Activated CD4-positive, CD25-positive, alpha-beta regulatory T cell treated with anti-CD3 and anti-CD28 coated beads, Interleukin-2, amount 50 U/mL, for 24 hours (primary cell): ENCODE results near the gene RAB13.
"Not testable (repeated sequence)": the region's sequence is repeated elsewhere in the genome, so short reads cannot be mapped to it uniquely, and the experiment has no call there.

Experiments used
- ATAC-seq, 2 donors: fragments of 150-1000 bp; cut with Tn5 transposase; one replicate each; pipeline ENCODE4 v1.10.0; 2021; ENCODE audit warnings: mild to moderate bottlenecking in 1 of 2, moderate library complexity in 1 of 2

Gene RAB13

DNA sequence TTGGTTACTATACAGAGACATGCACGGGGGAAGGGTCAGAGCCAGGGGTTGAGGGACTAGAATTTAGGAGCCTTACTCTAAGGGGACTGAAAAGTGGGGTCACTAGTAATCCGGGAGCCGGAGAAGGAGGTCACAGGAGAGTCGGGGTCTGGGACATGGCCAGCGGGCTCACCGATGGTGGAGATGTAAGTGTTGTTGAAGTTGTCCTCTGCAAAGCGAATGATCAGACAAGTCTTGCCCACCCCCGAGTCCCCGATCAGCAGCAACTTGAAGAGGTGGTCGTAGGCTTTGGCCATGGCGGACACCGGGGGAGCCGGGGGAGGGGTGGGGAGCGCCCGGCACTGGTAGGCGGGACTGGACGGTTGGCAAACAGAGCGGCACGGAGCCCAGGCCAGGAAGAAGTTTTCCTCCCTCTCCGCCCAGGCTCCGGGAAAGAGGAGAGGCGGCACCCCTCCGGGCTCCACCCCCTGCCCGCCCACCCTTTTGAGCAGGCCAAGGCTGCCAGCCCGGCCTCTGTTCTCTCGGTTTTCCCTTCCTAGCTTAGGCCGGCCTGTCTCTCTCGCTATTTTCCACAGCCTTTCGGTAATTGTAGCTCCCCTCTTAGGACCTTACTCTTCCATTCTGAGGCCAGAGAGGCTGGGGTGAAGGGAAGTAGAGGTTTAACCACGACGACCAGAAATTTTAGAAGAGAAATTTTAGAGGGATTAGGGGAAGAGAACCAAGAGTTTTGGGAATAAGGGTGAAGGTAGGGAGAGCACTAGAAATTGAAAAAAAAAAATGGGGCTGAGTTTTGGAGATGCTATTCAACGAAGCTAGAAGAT, at the start of gene RAB13:
RAB13 (minus strand) TSS at position 399 of the 821 bp plus-strand sequence; CDS start at position 296, 103 bp downstream.
- ATAC-seq: no peak

GRCh38 chr1:154033697-154034096, 47.6 kb upstream of the RAB13 start:
- not testable (repeated sequence) for ATAC-seq

DNA sequence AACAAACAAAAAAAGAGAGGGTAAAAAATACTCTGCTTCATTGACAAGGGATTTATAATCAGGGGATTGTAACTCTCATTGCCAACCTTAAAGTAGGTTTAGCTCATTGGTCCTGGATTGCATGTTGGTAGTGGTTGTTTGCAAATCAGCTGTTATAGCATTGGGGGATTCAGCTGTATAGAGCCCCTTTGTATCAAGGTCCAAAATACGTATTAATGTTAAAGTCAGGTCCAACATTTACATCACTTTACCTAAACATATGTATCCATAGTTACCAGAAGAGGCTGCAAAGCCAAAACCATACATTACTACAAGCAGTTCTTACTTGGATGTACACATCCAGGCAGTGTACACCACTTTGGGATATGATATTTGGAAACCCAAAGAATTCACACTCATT, 33.8 kb upstream of the RAB13 start:
- ATAC-seq: no peak

DNA sequence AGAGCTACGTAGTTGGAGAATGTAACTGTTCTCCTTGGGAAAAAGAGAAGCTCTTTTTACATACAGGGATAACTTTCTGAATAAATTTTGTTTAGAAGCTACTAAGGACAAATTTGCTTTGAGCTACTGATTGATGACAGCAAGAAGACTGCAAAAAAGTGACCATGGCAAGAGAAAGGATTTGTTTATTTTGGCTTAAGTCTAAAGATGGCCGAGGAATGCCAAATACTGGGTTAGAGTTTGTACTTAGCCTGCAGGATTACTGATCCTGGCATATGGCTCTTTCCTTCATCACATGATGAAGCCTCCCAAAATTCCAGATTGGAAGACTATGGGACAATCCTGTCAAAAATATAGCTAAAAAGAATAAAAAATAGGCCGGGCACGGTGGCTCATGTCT, 33.1 kb upstream of the RAB13 start:
- no peak for ATAC-seq

DNA sequence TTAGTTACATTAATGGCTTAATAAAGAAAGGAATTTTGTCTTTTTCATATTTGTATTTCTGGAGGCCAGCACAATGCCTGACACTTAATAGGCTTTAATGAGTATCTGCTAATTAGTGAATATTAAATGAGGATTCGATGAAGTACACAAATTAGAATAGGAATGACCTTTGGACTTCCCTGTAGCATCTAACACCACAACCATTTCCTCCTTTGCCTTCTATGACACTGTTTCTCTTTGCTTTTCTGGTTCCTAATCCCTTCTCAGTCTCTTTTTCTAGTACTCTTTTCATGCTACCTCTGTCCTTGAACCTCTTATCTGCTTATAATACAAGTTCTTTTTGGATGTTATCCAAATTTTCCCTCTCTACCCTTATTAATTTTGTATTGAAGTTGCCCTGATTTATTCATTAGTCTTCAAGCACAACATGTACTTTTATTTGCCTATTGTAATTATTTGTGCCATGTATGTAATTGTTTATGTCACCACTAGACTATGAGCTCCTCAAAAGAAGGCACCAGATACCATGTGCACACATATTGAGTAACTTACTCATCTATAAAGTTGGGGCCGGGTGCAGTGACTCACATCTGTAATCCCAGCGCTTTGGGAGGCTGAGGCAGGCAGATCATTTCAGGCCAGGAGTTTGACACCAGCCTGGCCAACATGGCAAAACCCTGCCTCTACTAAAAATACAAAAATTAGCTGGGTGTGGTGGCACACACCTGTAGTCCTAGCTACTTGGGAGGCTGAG, 28.2 kb upstream of the RAB13 start:
- peak in 1 of 2 donors; percentile 45 for ATAC-seq

DNA sequence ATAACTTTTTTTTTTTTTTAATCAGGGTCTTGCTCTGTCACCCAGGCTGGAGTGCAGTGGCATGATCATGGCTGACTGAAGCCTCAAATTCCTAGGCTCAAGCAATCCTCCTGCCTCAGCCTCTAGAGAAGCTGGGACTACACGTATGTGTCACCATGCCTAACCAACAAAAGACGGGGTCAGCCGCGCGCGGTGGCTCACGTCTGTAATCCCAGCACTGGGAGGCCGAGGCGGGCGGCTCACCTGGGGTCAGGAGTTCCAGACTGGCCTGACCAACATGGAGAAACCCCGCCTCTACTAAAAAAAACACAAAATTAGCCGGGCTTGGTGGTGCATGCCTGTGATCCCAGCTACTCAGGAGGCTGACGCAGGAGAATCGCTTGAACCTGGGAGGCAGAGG, 26.4 kb upstream of the RAB13 start:
- not testable (repeated sequence) for ATAC-seq

GRCh38 chr1:154012129-154012528, 26.0 kb upstream of the RAB13 start:
- ATAC-seq: no peak

GRCh38 chr1:154006136-154006535, 20.0 kb upstream of the RAB13 start:
- no peak for ATAC-seq

DNA sequence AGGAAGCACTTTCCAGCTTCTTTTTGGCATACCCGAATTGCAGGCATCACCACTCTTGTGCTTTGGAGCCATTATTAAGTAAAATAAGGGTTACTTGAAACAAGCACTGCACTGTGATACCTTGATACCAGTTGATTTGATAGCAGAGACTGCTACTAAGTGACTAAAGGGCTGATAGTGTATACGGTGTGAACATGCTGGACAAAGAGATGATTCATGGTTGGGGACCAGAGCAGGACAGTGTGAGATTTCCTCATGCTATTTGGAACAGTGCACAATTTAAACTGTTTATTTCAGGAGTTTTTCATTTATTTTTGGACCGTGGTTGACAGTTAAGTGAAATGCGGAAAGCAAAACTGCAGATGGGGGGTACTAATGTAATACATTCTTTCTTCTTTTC, 14.3 kb upstream of the RAB13 start:
- no peak for ATAC-seq

DNA sequence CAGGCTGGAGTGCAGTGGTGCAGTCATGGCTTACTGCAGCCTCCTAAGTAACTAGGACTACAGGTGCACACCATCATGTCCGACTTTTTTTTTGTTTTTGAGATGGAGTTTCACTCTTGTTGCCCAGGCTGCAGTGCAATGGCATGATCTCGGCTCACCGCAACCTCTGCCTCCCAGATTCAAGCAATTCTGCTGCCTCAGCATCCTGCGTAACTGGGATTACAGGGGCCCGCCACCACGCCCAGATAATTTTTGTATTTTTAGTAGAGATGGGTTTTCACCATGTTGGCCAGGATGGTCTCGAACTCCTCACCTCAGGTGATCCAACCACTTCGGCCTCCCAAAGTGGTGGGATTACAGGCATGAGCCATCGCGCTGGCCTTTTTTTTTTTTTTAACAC, 10.7 kb upstream of the RAB13 start:
- not testable (repeated sequence) for ATAC-seq

DNA sequence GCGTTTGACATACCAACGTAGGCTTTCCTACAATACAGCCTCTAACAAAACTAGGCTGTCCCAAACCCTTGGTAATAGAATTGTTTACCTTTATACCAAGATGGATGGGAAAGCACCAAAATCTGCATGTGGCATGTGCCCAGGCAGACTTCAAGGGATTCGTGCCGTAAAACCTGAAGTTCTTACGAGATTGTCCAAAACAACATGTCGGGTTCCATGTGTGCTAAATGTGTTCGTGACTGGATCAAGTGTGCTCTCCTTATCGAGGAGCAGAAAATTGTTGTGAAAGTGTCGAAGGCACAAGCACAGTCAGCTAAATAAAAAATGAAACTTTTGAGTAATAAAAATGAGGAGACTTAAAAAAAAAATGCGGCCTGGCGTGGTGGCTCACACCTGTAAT, 9.5 kb upstream of the RAB13 start:
- no peak for ATAC-seq

GRCh38 chr1:153995202-153995601, 9.1 kb upstream of the RAB13 start:
- ATAC-seq: no peak

GRCh38 chr1:153991806-153992205, 5.7 kb upstream of the RAB13 start:
- ATAC-seq: no peak

GRCh38 chr1:153991151-153991630, 5.1 kb upstream of the RAB13 start:
- no peak for ATAC-seq

GRCh38 chr1:153990468-153991150, 4.5 kb upstream of the RAB13 start, which contains the start of gene RPS27:
Gene RPS27 (plus strand): TSS chr1:153990762. CDS start chr1:153990797, 35 bp downstream.
- ATAC-seq: peak; percentile 90 to 92

GRCh38 chr1:153987621-153988020, 1.5 kb upstream of the RAB13 start:
- ATAC-seq: no peak

DNA sequence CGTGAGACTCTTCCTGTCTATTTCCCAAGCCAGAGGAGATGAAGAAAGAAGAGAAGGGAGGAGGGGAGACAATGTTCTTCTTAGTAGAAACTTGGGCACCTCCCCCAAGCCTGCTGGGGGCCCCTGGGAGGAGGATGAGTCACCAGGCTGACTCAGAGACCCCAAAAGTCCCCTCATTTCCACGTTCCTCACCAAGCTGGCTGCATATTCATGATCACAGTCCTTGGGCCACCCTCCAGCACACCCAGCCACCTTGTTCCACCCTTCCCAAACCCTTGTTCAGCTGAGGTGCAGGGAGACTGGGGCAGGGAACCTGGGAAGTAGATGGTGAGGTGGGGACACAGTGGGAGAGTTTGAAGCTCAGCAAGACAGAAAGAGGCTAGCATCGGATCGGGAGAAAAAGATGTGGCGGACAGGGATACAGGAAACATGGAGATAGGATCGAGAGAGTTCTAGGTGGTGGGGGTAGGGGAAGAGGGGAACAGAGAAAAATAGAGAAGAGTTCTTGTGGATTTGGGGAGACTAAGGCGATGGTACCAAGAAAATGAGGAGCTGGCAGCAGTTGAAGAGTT, 712 bp downstream of the RAB13 start:
- ATAC-seq: peak; percentile 67 to 75

DNA sequence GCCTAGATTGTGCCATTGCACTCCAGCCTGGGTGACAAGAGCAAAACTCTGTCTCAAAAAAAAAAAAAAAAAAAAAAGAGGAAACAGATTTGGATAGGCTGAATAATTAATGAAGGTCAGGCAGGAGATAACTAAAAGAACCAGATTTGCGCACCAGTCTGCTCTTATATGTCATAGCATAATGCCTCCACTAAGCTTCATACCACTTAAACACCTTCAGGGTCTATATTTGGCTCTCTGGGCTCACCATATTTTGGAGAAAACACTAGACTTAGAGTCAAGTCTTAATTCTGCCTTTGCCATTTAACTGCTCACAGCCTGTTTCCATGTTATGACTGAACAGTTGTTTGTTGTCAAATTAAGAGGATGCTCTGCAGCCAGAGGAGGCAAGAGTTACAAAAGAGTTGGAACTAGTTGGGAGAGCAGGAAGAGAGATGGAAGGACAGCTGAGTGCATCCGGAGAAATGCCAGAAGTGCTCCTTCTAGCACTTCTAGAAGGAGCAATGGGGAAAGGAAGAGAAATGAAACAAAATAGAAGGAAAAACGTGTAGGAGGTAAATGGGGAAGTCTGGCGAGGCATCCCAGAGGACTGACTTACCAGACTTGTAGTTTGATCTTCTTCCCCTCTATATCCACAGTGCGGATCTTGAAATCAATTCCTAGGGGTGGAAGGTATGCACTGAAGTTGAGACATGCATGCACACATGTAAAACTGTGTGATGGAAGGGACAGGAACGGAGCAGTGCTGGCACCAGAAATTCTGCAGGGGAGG, 1.8 kb downstream of the RAB13 start:
- ATAC-seq: no peak

DNA sequence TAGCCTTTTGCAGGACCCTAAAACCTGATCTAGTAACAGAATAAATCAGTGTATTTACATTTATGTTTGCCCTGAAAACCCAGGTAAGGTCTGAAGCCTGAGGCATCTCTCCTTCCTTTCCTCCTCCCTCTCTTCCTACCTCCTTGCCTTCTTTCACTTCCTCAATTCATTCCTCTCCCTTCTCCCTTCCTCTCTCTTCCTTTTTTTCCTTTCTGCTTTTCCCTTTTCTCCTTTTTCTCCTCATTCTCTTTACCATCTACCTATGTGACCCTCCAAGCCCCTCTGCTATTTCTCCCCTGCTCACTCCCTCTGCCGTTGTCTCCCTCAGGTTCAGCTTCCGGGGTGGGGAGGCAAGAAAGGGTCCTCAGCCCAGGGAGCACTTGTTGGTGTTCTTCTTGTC, 4.4 kb downstream of the RAB13 start:
- not testable (repeated sequence) for ATAC-seq

GRCh38 chr1:153979091-153979490, 7.0 kb downstream of the RAB13 start:
- ATAC-seq: not testable (repeated sequence)

DNA sequence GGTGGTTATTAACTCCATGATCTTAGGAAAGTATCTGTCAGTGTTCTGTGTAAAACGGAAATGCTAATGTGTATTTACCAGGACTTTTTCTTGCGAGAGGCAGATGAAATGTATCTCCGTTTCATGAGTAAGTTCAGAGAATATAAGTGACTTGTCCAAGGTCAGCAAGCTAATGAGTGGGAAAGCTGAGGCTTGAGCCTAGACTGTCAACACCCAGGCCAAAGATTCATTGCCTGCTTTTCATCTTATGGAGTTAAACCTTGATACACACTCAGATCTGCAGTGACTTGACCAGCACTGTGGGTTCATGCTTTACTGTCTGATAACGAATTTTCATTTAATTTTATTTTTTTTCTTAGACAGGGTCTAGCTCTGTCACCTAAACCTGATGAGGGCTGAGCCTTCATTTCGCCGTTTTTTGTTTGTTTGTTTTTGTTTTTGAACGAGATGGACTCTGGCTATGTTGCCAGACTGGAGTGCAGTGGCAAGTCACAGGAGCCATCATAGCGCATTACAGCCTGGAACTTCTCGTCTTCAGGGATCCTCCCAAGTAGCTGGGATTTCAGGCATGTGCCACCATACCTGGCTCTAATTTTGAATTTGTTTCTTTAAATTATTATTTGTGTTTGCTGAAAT, 7.7 kb downstream of the RAB13 start:
- no peak for ATAC-seq
